ENCODE results near the gene DENND1A.
"Not testable (repeated sequence)": the region's sequence is repeated elsewhere in the genome, so short reads cannot be mapped to it uniquely, and the experiment has no call there.

Gene DENND1A

DNA sequence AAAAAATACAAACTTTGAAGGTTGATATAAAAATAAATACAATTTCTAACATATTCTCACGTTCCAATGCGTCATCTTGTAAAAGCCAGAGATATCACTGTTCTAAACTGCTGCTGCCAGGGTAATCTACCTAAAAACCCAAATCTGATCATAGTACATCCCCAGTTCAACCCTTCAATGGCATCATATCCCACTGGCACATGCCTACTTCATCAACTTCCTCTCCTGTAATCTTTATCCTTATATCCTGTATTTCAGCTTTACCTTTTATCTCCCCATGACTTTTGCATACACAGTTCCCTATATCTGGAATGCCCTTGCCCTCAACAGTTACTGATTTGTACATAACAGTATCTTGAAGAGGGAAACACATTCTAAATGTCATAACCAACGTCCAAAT is 7.5 kb downstream of the DENND1A start:
- no peak for DNase-seq

DNA sequence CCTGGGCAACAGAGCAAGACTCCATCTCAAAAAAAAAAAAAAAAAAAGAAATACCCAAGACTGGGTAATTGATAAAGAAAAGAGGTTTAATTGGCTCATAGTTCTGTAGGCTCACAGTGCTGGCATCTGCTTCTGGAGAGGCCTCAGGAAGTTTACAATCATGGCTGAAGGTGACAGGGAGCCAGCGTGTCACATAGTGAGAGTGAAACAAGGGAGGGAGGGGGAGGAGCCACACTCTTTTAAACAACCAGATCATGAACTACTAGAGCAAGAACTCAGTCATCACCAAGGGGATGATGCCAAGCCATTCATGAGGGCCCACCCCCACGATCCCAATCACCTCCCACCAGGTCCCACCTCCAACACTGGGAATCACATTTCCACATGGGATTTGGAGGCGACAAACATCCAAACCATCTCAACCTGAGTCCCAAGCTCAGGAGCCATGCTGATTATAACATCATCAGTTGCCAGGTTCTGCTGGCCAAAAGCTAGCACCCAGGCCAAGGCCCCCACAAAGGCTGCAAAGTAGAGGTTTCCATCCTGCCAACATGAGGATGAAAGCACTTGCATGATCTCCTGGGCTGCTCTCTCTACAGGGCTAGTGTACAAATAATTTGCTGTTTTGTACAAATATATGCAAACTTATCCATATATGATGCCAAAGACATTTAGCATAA is 15.3 kb downstream of the DENND1A start:
- no peak for DNase-seq

DNA sequence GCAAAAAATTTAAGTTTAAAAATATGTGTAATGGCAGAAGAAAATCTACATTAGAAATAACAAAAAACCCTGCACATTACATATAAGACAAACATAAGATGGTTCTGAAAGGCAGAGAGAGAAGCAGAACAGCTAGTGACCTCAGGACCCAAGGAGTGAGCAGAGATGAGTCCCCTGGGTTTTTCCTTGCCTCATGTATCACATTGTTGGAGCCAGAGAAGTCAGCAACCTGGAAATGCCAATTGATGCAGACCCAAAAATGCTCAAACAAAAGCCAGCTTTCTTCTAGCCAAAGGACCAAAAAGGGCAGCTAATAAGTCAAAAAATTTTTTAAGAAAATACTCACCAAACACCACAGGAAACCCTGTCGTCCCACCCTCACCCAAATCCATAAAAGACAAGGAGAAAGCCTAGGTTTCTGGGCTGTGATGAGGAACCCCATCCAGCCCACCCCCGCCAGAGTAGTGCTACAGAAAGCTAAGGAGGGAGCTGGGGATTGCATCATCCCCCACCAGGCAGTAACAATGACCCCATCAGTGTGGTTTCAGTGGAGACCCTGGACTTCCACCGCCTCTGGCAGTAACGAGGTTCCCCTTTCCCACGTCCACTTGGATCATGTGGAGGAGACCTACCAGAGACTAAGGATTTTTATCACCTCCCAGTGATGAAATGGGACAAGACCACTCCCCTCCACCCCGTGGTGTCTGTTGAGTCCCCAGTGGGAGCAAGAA is 17.6 kb downstream of the DENND1A start:
- no peak for DNase-seq

DNA sequence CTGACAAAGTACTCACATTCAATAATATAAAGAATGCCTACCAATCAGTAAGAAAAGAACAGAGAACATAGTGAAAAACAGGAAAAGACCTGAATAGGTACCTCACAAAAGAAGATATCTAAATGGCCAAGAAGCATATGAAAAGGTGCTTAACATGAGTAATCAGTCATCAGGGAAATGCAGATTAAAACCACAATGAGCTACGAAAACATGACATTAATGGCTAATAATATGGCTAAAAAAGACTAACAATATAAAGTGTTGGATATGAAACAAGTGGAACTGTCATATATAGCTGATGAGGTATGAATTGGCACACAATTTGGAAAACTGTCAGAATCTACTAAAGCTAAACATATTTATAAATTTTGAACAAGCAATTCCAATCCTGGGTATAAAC is 18.9 kb downstream of the DENND1A start:
- no peak for DNase-seq

DNA sequence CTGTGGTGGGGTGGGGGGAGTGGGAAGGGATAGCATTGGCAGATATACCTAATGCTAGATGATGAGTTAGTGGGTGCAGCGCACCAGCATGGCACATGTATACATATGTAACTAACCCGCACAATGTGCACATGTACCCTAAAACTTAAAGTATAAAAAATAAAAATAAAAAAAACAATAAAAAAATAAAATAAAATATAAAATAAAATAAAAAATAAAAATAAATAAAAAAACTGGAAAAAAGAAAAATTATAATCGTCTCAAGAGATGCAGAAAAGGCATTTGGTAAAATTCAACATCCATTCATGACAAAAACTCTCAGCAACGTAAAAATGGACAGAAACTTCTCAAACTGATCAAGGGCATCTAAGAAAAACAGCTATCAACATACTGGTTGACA is 20.7 kb downstream of the DENND1A start:
- DNase-seq, result not testable (repeated sequence)

DNA sequence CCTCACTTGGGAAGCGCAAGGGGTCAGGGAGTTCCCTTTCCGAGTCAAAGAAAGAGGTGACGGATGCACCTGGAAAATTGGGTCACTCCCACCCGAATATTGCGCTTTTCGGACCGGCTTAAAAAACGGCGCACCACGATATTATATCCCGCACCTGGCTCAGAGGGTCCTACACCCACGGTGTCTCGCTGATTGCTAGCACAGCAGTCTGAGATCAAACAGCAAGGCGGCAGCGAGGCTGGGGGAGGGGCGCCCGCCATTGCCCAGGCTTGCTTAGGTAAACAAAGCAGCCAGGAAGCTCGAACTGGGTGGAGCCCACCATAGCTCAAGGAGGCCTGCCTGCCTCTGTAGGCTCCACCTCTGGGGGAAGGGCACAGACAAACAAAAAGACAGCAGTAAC is 26.4 kb downstream of the DENND1A start:
- not testable (repeated sequence) for DNase-seq

DNA sequence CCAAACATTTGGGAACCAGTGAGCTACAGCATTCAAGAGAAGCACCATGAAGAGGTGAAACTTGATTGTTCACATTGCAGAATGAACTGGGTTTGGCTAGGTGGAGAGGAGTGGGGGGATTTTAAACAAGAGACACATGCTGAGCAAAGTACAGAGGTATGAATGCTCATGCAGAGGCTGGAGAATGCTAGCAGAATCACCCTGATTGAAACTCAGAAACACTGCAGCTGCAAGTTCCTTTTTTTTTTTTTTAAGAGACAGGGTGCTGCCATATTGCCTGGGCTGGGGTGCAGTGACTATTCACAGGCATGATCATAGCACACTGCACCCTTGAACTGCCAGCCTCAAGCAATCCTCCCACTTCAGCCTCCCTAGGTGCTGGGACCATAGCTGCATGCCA is 35.1 kb downstream of the DENND1A start:
- no peak for DNase-seq

DNA sequence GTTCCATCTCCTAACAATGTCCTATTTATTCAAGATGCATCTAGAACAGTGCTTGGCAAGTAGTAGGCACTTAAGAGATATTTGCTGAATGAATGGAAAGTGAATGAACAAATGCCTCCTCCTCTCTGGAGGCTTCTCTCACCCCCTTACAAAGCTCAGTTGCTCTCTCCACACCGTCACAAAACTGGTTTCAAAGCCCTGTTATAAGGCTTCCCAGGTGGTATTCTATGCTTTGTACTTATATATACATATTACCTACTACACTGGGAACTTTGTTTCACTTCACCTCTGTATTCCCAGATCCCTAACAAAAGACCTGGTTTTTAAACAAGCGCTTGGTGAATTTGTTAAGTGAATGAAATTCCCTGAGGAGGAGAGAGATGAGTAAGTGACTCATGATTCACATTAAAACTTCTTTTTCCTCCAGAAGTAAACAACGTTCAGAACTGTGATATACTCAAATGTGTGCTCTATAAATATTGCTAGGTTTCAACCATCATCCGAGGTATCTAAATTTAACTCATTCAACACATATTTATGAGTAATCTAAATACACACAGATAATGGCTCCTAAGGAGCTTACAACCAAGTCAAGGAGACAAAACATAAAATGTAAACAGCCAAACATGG is 36.0 kb downstream of the DENND1A start:
- DNase-seq, result no peak

DNA sequence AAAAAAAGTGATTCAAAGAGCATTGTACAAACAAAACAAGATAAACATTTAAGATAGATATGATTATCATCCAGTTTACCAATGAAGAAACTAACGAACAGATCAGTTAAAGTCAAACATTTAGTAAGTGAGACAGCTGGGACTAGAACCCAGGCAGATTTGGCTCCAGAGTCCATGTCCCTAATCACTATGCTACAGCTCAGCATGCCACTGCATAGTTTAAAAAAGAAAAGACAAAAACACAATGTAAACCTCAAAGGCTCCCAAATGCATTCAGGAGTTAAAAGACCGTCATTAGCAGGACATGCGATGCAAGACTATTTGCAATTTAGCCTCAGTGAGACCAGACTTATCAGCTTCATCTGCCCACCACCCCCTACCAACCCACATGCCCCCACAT is 36.8 kb downstream of the DENND1A start:
- DNase-seq, result no peak

DNA sequence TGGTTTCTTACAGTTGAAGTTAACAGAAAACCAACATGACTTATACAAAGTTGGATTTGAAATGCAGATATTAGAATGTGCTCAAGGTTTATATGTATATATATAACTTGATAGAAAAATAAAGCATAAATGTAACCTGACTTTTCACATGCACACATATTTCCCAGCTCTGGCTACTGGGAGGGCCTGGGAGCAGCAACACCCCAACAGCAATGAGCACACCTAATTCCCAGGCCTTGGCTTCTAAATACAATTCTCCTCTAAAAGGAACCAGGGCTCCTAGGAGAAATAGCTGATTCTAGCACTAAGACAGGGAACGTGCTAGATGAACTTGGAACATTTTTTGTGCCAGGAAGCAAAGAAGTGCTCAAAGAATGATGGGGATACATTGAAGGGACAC is 42.1 kb downstream of the DENND1A start:
- no peak for DNase-seq

DNA sequence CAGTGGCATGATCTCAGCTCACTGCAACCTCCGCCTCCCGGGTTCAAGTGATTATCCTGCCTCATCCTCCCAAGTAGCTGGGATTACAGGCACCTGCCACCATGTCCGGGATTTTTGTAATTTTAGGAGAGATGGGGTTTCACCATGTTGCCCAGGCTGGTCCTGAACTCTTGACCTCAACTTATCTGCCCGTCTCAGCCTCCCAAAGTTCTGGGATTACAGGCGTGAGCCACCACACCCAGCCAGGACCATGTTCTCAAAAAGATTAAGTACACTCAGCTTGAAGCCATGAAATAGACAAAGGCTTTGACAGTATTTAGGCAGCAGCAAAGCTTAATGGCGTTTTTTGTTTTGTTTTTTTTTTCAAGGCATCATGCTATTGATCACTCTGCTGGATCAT is 44.1 kb downstream of the DENND1A start:
- DNase-seq, result not testable (repeated sequence)

DNA sequence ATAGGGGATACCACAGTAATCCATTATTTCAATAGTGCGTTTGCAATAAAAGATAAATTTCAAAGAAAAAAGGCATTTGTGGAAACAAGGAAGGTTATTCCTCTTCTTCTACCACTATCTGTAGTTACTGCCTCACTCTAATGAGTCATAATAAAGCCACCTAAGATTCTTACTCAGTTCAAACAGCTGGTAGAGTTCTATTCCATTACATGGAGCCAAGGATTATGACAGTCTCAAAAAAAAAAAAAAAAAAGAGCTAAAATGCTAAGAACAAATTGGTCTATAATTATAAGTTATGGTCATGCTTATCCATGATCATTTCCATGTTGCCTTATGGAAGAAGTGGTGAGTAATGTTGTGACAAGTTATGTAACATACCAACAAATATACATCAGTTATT is 46.3 kb downstream of the DENND1A start:
- DNase-seq, result no peak

DNA sequence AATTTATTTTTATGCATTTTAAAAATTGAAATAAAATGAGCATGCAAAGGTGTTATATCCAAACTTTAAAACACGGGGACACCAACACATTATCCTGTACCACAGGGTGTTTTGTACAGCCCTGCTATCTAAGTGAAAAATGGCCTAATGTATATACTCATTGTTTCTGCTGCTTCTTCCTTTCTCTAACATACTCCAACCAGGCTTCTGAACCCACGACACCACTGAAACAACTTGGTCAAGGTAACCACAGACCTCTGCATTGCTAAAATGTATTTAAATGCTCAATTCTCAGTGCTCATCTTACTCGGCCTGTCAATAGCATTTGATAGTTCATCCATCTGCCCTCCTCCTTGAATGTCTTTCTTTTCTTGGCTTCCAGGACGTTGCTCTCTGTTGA is 48.3 kb downstream of the DENND1A start:
- DNase-seq, result no peak

DNA sequence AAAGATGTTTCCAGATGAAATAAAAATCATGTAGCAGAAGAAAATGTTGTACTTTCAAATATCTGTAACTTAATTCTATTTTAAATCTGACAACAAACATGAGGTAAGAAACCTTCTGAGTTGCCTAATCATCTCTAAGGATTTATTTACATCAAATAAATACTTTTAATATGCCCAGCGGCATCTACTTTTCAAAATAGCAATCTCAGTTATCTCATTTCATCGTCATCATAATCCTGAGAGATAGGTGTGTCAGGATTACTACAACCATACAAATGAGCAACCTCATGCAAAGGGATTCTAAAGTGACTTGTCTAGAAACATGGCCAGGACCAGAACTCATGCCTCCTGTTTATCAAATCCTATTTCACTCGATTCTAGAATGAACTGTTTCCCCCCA is 49.5 kb downstream of the DENND1A start:
- DNase-seq, result no peak

DNA sequence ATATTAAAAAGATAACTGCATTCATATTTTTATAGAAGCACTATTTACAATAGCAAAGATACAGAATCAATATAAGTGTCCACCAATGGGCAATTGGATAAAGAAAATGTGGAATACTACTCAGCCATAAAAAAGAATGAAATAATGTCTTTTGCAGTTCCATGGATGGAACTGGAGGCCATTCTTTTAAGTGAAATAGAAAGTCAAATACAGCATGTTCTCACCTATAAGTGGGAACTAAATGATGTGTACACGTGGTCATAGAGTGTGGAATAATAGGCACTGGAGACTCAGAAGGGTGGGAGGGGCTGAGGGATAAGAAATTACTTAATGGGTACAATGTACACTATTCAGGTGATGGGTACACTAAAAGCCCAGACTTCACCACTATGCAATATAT is 53.2 kb downstream of the DENND1A start:
- DNase-seq, result no peak

DNA sequence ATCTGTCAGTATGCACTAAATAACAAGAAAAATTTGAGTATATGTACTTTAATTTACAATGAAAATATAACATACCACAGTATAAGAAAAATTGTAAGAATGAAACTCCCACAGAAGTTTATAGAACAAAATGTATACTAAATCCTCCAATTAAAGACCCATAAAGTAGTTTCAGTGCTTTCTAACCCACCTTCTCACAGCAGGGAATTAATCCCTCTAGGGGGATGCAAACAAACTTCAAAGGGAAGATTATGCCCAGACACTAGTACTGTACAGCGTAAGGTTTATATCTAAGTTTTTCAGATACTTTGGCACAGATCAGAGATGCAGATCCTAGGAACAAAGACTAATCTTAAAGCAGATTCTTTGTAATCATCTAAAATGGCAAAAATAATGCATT is 57.2 kb downstream of the DENND1A start:
- DNase-seq, result no peak

DNA sequence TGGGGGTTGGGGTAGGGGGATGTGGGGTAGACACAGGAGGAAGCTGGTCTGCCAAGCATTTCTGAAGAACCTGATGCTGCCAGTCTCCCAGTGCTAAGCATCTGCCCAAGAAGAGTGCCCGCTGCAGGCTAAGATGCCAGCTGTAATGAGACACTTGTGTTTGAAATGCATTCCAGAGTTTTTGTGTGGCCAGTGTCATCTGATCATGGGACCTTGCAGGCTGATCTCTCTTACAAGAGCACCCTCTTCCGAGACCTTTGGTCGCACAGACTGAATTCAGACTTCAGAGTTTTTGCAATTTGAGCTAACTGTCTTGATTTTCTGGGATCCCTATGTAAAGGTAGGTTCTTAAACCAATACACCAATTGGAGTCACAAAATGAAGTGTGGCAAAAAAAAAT is 58.1 kb downstream of the DENND1A start:
- no peak for DNase-seq

DNA sequence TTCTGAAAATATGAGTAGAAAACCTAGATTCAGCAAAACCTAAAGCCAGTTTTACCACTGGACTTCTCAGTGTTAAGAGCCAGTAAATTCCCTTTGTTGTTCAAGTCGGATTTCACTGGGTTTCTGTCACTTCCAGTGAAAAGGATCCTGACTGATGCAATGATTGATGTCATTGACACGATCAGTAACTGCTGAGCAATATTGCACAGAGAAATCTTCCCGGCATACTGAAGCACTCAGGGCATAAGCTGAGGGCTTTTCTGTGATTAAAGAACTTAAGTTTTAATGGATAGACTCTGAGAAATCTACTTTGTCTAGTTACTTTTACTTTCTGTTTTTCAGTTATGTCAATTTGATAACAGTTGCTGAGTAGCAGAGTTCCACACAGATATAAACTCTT is 61.9 kb downstream of the DENND1A start:
- DNase-seq, result no peak

DNA sequence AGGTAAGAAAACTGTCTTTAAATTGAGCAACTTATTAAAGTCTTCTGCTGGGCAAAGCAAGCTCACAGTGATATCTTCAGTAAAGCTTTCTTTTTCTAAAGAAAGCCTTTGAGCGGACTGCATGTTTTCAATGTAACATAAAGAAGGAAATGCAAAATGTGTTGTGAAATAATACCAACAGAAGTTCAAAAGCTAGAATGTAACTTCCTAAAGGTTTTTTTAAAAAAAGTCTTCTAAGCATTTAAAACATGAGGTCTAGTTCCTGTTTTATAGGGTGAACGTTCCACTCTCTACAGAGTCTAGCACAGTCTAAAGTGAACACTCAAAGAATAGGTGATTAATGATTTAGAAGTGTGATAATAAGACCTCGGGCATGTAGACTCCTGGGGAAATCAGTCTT is 62.9 kb downstream of the DENND1A start:
- no peak for DNase-seq

DNA sequence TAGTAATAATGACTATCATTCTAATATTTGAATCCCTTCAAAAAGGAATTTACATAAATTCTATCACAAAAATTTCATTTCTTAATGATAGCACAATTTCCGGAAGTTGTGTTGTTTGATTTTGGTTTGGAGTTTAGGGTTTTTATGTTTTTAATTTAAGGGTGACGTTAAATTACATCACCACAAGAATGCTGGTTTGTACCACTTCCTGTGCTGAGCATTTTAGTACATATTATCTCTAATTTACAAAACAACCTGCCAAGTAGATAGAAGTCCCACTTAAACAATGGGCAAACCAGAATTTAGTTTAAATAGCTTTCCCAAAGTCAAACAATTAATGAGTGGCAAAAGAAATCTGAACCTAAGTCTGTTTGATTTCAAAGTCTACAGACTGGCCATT is 63.4 kb downstream of the DENND1A start:
- DNase-seq, result no peak

DNA sequence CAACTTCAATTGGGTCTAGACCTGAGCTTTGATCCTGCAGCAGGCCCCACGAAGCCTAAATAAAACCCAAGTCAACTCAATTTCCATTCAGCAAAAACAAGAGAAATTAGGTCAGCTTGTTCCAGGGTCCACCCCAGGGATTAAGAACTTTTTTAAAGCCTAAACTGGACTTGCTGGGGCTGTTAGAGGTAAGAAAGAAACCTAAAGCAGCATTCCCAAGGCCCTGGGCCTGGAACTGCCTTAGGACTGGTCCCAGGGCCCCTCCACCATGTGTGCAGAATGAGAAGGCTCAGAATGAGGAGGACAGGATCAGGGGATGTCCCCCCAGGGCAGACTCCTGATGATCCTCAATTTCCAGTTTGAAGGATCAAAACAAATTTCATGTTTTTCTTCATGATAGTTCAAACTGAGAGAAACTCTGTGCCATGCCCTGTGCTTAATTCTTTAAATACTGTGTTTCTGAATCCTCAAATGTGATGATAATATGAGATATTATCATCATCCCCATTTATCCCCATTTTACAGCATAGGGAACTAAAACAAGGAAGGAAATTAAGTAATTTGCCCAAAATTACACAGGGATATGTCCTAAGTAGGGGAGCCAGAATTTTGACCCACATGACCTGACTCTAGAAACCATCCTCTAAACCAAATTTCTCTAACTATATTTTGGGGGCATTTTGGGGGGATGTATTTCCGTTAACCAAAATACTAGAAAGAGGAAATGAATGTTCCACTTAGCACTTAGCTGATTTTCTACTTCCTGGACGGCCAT is 64.5 kb downstream of the DENND1A start:
- no peak for DNase-seq

DNA sequence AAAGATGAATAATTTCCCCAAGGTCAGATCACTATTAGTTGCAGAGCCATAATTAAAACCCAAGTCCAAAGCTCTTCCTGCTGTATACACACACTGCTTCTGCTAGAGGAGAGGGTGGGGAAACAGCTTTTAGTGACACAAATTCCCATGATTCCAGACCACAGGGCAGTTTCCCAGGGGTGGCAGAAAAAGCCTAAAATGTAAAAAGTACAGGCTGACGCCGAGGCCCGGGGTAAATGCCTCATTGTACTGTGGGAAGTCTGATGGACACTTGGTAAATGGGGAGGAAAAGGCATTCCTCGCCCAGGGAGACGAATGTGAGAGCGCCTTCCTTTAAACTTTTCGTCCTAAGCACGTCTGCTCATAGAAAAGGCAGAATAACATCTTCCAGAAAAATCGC is 65.7 kb downstream of the DENND1A start:
- DNase-seq, result no peak

DNA sequence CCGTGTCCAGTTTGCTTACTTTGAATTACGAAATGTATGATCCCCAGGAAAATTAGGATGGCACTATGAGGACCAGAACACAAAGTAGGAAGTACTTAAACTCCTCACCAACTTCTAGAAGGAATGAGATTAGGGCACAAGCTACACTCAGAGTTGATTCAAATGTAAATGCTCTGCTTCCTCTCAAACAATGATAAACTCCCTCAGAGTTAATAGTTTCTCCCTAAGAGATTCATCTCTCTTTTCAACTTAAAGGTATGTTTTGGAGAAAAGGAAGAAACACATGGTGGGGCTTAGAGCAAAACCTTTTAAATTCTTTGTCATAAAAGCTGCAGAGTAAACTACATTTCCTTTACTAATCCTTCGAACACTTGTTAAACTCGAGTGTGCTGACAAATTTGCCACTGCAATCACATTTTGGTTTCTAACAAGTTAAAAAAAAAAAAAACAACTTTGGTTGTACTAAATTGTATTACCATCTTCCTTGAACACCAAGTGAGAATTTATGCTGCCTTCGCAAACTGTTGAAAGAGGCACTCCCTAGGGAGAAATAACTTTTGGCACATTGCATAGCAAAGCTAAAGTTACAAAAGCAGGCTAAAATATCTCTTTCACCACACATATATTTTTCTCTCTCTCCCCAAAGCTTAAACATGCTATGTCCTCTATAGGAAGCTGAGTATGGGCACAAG is 66.6 kb downstream of the DENND1A start:
- DNase-seq, result no peak

Measured in NCI-H2107 (cell line).